HepG2 (cell line): ENCODE measurements around the gene CENPP. TPM values are rescaled to one million over a fixed set of nuclear protein-coding genes. Genes with fewer than 3 reads are reported as not detected.

Experiments
- ADNP ChIP-seq: sonication (generic); formaldehyde crosslinking; IDR thresholded peaks from 2 replicates; pipeline ENCODE4 v1.4.0; 2020; ENCODE audit warnings: missing genetic modification reagents
- ARID3A ChIP-seq: IDR thresholded peaks from 2 replicates; pipeline ENCODE4 v1.6.1; 2012; ENCODE audit warnings: low read depth, low read length, improper control_type of control experiment
- ARID5B ChIP-seq: IDR thresholded peaks from 2 replicates; pipeline ENCODE4 v1.4.0; 2020; ENCODE audit warnings: mild to moderate bottlenecking, missing genetic modification reagents
- CREM ChIP-seq, 2 experiments: sonication (generic) in 1 of 2; formaldehyde crosslinking in 1 of 2; IDR thresholded peaks; 2 replicates each; pipeline versions ENCODE4 v1.4.0 to v1.6.1; 2016 to 2020; ENCODE audit warnings: antibody characterized with exemption in 1 of 2, mild to moderate bottlenecking in 1 of 2, missing genetic modification reagents in 1 of 2
- ERF ChIP-seq: IDR thresholded peaks from 2 replicates; pipeline ENCODE4 v1.6.1; 2018; ENCODE audit warnings: missing biosample characterization, missing genetic modification reagents
- FIP1L1 ChIP-seq: fragments of 200-400 bp; formaldehyde crosslinking; IDR thresholded peaks from 2 replicates; pipeline ENCODE4 v1.6.1; 2018; ENCODE audit warnings: low read depth, mild to moderate bottlenecking, low read length, moderate library complexity, borderline replicate concordance; ENCODE audit not compliant: insufficient read depth
- IKZF4 ChIP-seq: sonication (generic); formaldehyde crosslinking; IDR thresholded peaks from 2 replicates; pipeline ENCODE4 v1.5.1; 2020; ENCODE audit warnings: borderline replicate concordance, mild to moderate bottlenecking, low read depth, missing genetic modification reagents; ENCODE audit errors: not compliant biosample characterization
- KAT2B ChIP-seq: fragments of 150-350 bp; IDR thresholded peaks from 2 replicates; pipeline ENCODE4 v1.6.1; 2014; ENCODE audit warnings: low read depth, low read length, borderline replicate concordance
- MZF1 ChIP-seq: sonication (generic); formaldehyde crosslinking; IDR thresholded peaks from 2 replicates; pipeline ENCODE4 v1.8.1; 2023; ENCODE audit warnings: mild to moderate bottlenecking, missing genetic modification reagents, borderline replicate concordance
- POLR2A ChIP-seq, 2 experiments: IDR thresholded peaks; 2 replicates each; pipeline ENCODE4 v1.6.1; 2011; ENCODE audit warnings: low read depth in 2 of 2, low read length in 2 of 2, mild to moderate bottlenecking in 1 of 2, moderate library complexity in 1 of 2; ENCODE audit not compliant: insufficient read depth in 1 of 2
- RXRB ChIP-seq: IDR thresholded peaks from 2 replicates; pipeline ENCODE4 v1.6.1; 2016; ENCODE audit warnings: borderline replicate concordance, missing genetic modification reagents, missing compliant biosample characterization
- SMARCE1 ChIP-seq: fragments of 450-650 bp; IDR thresholded peaks from 2 replicates; pipeline ENCODE4 v1.6.1; 2017; ENCODE audit warnings: borderline replicate concordance
- TFE3 ChIP-seq: IDR thresholded peaks from 2 replicates; pipeline ENCODE4 v1.6.1; 2016
- ZEB1 ChIP-seq: IDR thresholded peaks from 2 replicates; pipeline ENCODE4 v1.6.1; 2012; ENCODE audit warnings: mild to moderate bottlenecking, low read depth, inconsistent platforms; ENCODE audit not compliant: insufficient replicate concordance
- ZNF143 ChIP-seq: sonication (generic); formaldehyde crosslinking; IDR thresholded peaks from 2 replicates; pipeline ENCODE4 v1.4.0; 2020; ENCODE audit warnings: missing genetic modification reagents
- ZNF33A ChIP-seq: sonication (generic); formaldehyde crosslinking; IDR thresholded peaks from 2 replicates; pipeline ENCODE4 v1.5.1; 2020; ENCODE audit warnings: missing genetic modification reagents, mild to moderate bottlenecking, moderate library complexity, borderline replicate concordance
- polyA plus RNA-seq, 8 experiments: library from polyadenylated mRNA; depleted of rRNA in 3 of 8; stranded (reverse) in 7 of 8; unstranded in 1 of 8; fragments of >200 nt; fragmentation: Illumina TruSeq in 4 of 8; extraction: Trizol in 4 of 8; gene quantifications; 2 replicates each; pipeline versions ENCODE4 v1.2.1 to v1.2.3, GENCODE V29; 2011 to 2016; ENCODE audit warnings: low read depth in 4 of 8, missing spikeins in 1 of 8, mixed read lengths in 1 of 8; ENCODE audit not compliant: insufficient read depth in 1 of 8
- total RNA-seq, 5 experiments: library from RNA; depleted of rRNA; stranded (reverse); fragments of >200 nt; fragmentation: Illumina TruSeq; extraction: Trizol; gene quantifications; 2 replicates each; pipeline ENCODE4 v1.2.3, GENCODE V29; 2016; ENCODE audit warnings: low read depth in 1 of 5

CENPP gene
- total and polyA plus RNA-seq, 2 of the 13 experiments (the other 11 are each of a cell fraction or from before 2014, with no cell fraction given) = 2.0 to 11.4 TPM

GRCh38 chr9:92325269-92325990, at the start of gene CENPP, which contains the start of gene NOL8 (continued):
- TF ChIP-seq TFE3 (peak; percentile 87), RXRB (CRISPR knock-in tag) (peak; percentile 56), SMARCE1 (no peak), POLR2A (IDR thresholded peaks at IDR 0.05; ENCODE audit: insufficient read depth in 1 of 2, low read depth in 2 of 2, low read length in 2 of 2) (peak; percentile 93), ARID5B (CRISPR knock-in tag) (0 out of 2 replicates have a peak, but pooled peaks have one; percentile 8), ZEB1 (peak; percentile 35), ZNF33A (CRISPR knock-in tag) (no peak; the same call in 1 of the 2 replicates), IKZF4 (no peak), ADNP (CRISPR knock-in tag) (no peak), CREM (IDR thresholded peaks at IDR 0.05) (peak; percentile 79), CREM (CRISPR knock-in tag; IDR thresholded peaks at IDR 0.05) (no peak), ARID3A (no peak), FIP1L1 (no peak), KAT2B (no peak), ERF (CRISPR knock-in tag) (0 out of 2 replicates have a peak, but pooled peaks have one; percentile 19), MZF1 (CRISPR knock-in tag) (no peak), ZNF143 (no peak)
